SIG-M5 treated with dmso at 0.1 percent for 504 hours (cell line): Measurements from ENCODE around the gene TMEM63C.

ENCODE experiments used
- DNase-seq: peaks from one replicate; lab custom pipeline; 2025; ENCODE audit not compliant: unreplicated experiment; lab: John Stamatoyannopoulos, UW

TMEM63C gene

DNA sequence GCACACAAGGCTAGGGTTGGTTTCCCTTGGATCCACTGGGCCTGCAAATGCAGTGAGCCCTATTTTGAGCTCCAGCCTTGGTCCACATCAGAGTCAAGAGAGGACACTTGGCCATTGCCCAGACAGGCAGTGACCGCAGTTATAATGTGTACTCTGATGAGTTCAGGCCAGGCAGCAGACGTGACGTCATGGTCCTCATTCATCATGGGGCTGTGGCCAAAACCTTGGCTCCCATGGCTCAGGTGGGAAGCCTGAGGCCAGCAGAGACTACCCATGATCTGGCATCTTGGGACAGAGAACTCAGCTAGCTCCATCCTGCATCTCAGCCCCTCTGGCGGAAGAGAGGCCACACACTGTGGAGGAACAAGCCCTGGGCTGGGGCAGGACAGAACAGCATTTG lies 16.4 kb downstream of the TMEM63C start:
- no peak for DNase-seq

DNA sequence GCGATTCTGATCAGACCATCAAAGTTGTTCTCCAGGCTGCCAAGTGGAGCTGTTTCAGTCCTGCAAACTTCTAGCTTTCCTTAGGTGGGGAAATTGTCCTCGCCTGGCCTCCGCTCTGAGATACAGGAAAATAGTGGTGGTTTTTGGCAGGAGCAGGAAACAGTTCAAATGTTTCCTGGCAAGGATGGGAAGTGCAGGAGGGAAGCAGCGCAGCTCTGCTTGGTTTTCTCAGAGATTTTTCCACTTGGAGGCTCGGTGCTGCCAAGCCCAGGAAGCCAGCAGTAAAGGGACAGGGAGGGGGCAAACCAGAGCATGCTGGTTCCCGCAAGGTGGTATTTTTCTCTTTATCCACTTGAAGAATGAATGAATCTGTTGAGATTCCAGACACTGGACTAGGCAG lies 17.0 kb downstream of the TMEM63C start:
- DNase-seq: no peak

DNA sequence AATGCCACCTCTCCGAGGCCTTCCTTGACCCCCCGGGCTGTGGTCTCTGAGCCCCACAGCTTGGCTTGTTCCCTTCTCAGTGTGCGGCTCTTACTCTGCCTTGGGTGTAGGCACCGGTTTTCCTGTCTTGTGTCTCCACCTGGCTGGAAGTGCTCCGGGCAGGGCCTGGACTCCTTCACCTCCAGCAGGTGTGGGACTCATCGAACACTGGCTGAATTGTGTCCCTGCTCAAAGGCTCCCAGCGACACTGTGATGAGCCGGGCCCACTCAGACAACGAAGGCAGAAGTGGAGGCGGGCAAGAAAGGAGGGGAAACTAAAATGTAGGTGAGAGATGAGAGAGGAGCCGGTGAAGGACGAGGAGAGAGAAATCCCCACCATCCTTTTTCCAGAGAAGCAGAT lies 18.0 kb downstream of the TMEM63C start:
- DNase-seq: no peak

DNA sequence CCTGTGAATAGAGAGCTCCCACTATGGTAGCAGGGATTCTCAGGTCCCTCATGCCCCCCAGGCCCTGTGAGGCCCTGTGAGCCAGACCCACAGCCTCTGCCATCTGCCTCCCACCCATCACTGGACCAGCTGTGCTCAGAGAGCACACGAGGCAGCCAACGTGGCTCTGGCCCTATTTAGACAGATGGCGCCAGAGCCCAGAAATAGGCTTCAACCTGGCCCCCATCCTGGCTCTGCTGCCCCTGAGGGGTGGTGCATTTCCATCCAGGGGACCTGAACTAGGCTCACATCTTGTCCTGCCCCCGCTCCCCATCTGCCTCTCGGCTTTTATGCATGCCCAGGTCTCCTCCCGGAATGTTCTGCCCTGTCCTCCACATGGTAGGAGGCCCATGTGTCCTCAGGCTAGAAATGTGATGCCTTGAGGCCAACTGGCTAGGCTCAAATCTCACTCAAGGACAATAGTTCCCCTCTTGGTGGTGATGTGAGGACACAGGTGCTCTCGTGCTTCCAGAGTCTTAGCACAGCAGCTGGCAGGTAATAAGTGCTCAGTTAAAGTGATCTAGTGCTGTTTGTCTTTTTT lies 18.9 kb downstream of the TMEM63C start:
- DNase-seq: no peak

DNA sequence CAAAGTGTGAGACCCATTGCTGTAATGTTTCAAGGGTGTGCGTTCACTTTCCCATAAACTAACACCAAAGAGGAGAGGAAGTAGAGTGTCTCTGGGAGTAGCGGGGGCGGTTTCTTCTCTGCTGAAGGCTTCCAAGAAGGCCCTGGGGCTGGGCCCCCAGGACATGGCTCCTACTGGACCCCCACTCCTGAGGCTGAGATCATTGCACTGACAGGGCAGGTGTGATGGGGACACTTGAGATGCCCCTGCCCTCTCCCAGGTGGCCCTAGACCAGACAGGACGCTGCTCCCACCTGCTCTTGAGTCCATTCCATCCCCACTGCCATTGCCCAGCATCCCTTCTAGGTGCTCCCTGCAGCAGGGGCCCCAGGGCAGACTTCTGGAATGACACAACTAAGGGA lies 20.1 kb downstream of the TMEM63C start:
- DNase-seq: no peak

DNA sequence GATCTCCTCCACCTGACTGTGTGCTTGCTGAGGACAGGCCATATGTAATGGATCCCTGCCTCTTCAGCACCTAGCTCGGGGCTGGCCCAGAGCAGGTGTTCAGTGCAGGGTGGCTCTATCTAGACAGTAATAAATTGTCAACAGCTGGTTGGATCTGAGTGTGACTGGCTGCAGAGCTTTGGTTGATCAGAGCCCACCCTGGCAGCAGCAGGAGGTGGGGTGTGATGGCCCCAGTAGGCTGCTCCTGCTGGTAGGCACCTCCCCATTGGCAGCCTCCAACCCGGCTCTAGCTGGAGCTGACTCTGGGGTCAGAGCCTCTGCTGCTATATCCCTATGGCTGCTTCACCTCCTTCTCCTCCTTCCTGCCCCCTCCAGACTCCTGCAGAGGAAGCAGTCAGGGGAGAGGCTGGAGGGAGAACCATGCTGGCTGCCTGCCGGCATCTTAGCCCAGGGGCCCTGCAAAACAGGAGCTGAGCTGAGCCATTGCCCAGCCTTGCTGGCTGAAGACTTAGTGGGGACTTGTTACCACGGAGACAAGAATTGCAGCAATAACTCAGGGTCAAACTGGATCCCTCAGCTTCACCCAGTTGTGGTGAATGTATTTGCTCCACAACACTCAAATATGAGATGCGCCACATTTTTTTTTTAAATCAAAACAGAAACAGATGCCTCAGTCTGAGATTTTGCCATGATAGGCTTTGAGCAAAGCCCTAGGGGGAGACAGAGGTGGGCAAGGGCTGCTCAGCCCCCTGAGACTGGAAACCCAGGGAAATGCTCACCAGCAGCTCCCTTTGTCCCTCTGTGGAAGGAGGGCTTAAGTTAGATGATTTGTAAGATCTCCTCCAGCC lies 22.2 kb downstream of the TMEM63C start:
- DNase-seq: no peak

DNA sequence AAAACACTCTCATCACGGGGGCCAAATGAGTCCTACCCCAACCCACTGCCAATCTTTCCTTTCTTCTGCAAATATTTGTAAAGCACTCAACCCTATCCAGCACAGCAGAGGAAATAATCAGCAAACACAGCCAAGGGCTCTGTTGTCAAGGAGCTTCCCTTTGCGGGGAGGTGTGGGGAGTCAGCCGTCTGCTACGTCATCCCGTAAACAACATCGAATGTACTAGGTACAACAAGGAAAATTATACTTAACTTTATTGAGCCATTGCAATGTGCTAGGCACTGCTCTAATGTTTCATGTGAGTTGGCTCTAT lies 22.8 kb downstream of the TMEM63C start:
- peak; percentile 33 for DNase-seq

DNA sequence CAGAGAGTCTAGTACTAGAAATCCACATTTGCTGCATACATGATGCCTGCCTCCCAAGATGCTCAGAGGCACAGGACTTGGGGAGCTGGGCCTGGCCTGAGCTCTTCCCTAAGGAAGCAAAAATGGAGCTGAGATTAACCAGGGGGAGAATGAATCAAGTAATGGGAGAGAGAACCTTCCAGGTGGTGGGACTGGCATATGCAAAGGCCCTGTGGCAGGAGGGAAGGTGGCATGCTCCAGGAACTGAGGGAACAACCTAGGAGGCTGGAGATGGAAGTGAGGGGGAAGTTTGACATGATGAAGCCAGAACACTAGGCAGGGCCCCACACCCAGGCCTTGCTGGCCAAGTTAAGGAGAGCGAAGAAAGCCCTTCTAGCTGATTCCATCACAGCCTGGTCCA lies 23.3 kb downstream of the TMEM63C start:
- DNase-seq: no peak

DNA sequence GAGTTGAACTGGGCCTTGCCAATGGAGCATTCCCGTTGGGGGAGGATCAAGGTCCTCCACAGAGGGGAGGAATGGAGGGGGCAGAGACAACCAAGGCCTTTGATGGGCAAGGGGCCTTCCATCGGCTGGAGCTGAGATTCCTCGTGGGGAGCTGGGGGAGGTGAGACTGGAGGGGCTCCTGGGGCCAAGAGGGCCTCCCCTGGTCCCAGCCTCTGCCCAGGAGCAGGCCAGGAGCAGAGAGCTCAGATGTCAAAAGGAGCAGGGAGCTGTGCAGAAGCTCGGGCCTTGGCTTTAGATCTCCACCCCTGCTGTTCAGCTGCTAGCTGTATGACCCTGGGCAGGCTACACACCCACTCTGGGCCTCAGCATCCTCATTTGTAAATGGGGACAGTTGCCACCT lies 24.0 kb downstream of the TMEM63C start:
- no peak for DNase-seq

DNA sequence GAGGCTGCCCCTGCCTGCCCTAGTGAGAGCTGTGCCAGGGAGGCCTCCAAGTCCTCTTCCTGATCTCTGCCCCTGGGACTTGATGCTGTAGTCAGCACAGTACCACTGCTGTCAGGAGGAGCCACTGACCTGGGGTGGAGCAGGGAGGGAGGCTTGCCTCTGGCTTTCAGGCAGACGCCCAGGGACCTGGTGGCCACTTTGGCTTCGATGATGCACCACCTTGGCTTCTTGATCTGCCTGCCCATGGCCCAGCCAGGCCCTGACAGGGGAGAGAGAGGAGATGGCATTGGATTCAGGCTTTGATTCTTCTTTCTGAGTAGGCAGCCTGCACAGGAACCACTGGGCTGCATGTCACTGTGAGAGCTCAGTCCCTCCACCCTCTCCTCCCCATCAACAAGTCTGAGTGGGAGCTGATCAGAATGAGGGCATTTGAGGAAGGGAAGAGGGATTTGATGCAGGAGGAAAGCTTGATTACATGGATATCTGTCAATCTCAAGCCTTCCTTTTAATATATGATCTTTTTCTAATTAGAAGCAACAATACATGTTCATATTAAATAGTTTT lies 24.7 kb downstream of the TMEM63C start:
- DNase-seq: no peak

DNA sequence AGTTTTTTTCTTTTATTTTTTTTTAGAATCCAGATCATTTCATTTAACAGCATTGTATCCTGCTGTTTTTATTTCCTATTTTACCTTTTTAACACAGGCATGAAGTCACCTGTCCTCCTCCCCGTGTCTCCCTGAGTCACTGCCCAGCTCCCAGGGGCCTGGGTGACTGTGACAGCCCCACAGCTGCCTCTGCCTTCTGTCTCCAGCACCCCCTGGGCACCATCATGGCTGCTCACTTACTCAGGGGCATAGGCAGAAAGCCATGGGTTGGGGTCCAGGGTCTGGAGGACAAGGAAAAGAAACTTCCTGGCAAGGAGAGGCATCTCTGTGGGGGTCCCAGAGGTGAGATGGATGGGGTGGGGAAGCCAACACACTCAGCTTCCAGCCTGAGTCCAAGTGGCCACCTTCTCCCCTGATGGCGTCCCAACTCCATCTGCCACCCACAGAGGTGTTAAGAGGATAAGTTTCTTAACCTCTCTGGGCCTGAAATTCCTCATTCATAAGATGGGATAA lies 25.3 kb downstream of the TMEM63C start:
- DNase-seq: no peak

DNA sequence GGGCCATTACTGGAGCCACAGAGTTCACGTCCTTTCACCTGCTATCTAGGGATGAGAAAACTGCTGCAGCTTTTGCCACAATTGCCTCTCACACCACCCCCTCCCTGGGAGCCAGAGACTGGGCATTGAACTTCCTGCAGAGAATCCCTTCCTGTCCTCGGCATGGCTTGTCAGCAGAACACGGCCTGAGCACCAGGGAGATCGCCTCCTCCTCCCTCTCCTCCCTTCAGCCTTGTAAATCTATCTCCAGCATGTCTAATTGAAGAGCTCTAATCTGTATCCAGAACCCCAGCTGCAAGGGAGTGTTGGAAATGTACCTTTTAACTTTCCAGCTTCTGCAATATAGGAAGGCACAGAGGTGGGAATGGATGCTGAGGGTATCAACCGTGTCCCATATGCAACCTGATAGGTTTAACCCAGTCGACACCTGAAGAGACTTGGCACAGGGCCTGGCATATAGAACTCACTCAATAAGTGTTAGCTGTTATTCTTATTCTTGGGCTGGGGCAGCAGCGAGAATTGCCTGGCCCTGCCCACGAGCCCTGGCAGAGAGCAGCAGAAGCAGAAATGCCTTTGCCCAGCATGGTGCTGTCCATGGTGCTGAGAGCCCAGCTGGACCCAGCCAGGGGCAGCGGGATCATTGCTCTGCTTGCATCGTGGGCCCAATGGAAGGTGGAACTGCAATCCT lies 26.8 kb downstream of the TMEM63C start:
- no peak for DNase-seq

DNA sequence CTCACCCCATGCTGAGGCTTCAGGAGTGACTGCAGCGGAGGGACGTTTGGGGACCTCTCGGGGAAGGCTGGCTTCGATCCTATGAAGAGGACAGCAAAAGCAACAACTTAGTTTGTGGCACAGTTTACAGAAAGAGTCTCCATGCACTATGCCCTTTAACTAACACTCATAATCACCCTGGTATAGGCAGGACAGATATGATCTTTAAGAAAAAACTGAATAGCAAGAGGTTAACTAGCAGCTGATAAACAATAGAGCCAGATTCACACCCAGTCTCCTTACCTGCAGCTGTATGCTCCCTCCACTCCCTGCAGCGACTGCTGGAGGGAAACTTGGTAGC lies 27.4 kb downstream of the TMEM63C start:
- DNase-seq: no peak

DNA sequence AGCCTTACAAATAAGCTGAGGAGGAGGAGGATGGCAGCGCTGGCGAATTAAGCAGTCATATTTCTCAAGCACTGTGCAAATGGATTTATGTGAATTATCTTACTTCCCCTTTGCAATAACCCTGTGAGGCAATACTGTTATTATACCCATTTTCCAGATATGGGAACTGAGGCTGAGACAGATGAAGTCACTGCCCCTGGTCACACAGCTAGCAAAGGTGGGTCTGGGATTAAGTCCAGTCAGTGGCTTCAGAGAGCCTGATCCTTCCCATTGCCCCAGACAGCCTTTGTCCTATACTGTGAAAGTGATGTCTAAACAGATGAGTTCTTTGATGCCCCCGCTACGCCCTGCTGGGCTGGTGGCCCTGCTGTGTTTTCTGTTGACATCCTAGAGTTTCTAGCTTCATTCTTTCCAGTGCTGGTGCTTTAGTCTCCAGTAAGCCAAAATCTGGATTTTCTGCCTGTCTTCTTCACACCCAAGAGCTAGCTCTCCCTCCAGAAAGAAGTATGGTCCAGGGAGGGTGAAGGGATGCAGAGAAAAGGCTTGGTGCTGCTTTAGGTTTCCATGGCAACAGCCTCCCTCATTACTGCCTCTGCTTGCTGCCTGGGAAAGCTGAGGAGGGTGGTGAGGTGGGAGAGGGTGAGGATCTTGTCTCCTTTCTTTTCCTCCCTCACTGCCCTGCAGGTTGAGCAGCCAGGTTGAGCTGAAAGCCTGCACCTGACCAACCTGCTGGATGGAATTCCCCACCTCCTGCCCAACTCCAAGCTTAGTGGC lies 30.7 kb downstream of the TMEM63C start:
- no peak for DNase-seq

DNA sequence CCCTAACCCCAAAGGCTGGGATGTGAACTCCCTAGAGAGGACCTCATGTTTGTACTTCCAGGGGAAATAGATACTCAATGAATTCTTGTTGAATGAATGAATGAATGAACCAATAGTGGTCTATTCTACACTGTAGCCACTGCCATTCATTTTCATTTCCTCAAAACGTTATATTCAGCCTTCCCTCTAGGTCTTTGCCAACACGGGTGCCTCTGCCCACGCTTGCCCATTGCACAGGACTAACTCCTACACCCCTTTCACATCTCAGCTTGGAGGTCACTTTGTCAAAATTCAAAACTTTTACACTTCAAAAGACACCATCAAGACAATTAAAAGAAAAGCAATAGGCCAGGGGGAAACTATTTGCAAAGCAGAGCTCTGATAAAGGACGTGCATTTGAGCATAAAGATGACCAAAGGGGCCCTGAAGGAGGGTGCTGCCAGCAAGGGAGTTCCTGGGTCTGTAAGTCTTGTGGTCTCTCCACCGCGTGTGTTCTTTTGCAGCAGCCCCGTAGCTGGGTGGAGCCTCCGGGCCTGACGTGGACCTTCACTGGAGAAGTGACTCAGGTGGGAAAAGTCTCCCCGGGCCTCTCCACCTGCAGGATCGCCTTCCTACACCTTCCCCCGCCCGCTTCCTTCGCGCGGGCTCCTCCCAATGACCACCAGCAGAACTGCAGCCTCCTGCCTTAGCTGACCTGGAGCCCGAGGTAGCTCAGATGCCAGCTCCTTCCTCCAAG lies 31.5 kb downstream of the TMEM63C start:
- peak; percentile 43 for DNase-seq

DNA sequence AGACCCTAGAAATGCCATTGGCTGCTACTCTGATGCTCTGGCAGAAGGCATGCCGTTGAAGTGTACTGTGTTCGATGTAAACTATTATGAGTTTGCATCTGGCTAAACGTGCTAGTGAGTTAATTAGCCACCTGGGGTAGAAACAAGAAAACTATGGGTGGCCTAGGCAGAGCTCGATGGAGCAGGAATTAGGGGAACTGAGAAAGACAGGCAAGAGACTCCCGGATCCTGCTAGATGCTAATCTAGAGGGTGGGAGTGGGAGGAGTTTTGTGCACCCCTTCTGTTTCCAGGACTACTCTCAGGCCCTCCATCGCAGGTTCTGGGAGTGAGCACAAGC lies 32.0 kb downstream of the TMEM63C start:
- no peak for DNase-seq

DNA sequence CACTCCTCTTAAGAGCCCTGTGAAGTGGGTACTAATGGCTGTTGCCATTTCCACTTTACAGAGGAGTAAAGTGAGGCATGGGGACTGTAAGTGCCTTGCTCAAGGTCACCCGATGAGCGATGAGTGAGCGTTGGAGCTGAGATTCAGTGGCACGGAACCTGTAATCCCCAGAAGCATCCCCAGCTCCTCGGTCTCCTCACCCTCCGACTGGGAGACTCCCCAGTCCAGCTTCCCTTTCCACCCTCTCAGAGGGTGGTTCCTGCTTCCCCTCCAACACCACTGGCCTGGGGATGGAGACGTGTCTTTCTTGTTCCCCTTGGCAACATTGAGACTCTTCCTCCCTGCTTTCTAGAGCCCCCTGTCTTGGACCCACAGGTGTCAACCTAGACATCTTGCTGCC lies 32.6 kb downstream of the TMEM63C start:
- no peak for DNase-seq

DNA sequence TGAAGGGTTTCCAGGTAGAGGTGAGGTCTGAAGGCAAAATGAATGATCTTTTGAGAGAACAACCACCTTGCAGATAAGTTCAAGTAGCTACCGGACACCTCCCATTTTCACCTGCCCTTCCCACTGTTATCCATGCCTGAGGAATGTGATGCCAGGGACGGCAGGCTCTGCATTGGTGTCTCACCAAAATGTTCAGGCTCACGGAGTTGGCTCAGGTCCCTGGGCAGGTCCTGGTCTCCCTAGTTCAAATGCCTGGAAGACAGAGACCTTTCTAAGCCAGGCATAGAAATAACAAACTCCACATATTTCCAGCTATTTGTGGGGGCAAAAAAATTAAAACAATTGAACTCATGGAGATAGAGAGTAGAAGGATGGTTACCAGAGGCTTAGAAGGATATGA lies 36.0 kb downstream of the TMEM63C start:
- no peak for DNase-seq

DNA sequence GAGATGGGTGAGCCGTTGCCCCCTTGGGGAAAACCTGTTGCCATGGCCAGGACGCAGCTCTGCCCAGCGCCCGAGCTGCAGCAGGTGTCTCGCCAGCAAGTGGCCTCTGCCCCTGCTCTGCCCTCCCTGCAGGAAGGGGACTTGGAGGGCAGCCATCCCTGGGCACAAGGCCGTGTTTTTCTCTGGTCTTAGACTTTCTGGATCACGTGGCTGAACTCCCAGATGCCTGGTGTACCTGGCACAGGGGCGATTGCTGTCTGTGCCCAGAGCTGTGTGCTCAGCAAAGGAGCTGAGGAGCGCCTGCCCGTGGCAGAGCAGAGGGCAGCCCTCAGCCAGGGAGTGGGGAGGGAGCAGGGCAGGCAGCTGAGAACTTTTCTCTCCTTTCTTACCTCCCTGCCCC lies 38.0 kb downstream of the TMEM63C start:
- DNase-seq: no peak

DNA sequence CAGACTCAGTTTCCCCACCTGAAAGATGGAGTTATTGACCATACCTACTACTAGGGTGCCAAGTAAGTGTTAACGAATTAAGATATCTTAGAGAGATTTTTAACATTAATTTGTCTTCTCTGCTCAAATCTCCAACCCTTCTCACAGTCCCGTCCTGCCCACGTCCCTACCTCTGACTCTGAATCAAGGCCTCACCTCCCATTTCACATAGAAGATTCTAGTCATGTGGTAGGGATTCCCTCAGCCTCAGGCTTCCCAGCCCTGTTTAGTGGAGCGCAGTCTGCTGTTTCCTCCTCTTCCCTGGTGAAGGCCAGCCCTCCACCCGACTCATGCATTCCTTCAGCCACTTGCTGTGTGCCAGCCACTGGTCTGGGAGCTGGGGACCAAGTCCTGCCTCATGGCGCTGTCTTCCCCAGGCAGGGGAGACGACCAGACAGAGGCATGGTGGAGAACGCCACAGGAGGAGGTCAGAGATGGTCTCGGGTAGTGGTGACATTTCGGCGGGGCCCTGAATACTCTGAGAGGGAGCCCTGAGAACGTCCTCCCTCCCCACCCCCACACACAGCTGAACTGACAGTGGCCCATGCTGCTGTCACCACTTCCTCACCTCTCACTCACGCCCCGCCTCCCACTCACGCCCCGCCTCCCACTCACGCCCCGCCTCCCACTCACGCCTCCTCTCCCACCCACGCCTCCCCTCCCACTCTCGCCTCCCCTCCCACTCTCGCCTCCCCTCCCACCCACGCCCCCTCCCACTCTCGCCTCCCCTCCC lies 38.8 kb downstream of the TMEM63C start:
- no peak for DNase-seq
